HG02759 (cell line): ENCODE measurements around the gene MS4A2.
"Not testable (repeated sequence)": the region's sequence is repeated elsewhere in the genome, so short reads cannot be mapped to it uniquely, and the experiment has no call there.

Source experiments
- ATAC-seq: cut with Tn5 transposase; IDR thresholded peaks from one replicate; pipeline ENCODE4 v1.9.1; 2021; ENCODE audit warnings: mild to moderate bottlenecking, moderate library complexity; ENCODE audit not compliant: unreplicated experiment

The MS4A2 gene

DNA sequence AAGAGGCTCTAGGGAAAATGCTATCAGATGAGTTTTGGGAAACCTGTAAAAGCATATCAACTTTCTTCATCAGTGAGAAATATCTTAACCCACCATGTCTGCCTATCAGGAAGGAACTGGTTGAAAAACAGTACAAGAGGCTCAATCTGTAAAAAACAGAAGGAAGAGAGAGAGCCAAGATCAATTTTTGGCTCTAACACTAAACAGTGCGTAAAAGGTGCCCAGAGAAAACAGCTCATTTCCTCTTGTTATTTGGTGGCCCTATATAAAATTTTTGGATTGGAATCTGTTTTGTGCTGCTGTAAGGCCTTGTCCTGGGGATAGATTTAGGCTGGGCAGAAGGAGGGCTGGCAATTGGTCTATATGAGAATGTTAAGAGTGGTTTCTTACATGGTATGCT is 12.1 kb downstream of the MS4A2 start:
- no peak for ATAC-seq

DNA sequence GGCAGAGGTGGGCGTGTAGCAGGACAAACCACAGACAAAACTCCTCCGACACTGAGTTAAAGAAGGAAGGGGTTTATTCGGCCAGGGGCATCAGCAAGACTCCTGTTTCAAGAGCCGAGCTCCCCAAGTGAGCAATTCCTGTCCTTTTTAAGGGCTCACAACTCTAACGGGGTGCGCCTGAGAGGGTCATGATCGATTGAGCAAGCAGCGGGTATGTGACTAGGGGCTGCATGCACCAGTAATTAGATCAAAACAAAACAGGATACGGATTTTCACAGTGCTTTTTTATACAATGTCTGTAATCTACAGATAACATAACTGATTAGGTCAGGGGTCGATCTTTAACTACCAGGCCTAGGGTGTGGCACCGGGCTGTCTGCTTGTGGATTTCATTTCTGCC is 12.9 kb downstream of the MS4A2 start:
- not testable (repeated sequence) for ATAC-seq

DNA sequence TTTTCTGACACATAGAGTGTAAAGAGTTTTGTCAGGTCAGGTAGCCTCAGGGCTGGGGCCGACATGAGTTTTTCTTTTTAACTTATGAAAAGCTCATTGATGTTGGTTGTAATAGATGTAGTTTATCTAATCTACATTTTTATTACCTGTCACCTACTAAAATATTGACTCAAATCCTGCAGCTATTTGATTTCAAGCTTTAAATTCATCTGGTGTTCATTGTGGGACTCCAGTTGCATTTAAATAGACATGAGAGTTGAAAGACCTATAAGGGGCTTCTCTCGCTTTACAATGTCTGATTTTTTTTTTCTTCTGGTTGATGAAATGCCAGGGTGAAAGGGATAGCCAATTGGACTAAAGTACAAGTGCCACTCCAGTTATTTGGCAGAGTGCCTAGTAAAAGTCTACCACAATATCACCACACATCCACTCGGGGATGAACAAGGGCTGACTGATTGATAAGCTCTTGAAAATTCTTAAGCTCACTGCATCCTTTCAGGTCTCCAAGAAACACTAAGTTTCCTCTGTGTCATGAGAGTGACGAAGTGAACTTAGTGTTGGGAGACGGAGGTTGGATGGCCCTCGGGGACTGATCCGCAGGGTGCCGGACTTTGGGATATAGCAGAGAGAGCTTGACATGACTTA is 16.1 kb downstream of the MS4A2 start:
- not testable (repeated sequence) for ATAC-seq

DNA sequence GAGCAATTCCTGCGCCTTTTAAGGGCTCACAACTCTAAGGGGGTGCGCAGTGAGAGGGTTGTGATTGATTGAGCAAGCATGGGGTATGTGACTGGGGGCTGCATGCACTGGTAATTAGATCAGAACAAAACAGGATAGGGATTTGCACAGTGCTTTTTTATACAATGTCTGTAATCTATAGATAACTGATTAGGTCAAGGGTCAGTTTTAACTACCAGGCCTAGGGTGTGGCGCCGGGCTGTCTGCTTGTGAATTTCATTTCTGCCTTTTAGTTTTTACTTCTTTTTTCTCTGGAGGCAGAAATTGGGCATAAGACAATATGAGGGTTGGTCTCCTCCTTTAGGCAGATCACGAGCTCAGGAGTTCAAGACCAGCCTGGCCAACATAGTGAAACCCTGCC is 20.2 kb downstream of the MS4A2 start:
- not testable (repeated sequence) for ATAC-seq

DNA sequence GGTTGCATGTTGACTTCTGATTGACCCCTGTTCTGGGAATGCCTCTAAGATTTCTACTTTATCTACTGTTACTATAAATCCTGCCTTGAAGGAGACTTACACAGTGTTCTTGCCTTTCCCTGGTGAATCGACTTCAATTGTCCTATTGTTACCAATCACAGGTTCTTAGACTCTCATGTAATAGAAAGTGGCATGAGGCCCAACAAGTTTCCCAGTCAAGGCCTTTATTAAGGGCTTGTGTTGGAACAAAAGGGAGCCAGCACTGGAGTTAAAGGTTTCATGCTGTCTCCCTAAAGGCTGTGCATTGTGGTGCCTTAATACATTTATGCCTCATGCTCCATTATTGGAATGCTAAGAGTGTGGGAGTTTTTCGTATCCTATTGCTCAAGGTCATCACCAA is 23.3 kb downstream of the MS4A2 start:
- ATAC-seq = no peak

DNA sequence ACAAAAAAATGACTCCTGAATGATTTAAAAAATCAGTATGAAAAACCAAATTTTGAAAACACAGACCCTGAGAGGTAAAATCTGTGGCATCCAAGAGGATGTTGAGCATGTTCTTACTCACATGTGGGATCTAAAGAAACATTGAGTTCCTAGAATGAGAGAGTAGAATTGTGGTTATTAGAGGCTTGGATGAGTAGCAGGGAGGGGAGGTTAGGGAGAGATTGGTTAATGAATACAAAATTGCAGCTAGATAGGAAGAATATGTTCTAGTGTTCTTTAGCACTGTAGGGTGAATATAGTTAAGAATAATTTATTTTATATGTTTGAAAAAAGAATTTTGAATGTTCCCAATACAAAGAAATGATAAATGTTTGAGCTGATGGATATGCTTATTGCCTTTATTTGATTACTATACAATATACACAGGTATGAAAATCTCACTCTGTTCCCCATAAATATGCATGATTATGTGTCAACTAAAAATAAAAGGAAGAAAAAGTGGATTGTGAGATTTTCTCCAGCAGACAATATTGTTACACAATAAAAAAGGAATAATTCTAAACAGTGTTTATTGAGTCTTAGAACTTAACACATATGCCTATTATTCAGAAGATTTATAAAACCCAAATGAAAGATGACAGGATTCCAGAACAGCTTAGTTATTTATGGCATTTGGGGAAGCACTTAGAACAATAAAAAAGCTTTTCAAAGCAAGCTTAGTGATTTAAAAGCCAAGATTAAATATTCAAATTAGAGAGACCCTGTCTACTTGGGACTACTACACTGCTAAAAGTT is 28.7 kb downstream of the MS4A2 start:
- no peak for ATAC-seq

DNA sequence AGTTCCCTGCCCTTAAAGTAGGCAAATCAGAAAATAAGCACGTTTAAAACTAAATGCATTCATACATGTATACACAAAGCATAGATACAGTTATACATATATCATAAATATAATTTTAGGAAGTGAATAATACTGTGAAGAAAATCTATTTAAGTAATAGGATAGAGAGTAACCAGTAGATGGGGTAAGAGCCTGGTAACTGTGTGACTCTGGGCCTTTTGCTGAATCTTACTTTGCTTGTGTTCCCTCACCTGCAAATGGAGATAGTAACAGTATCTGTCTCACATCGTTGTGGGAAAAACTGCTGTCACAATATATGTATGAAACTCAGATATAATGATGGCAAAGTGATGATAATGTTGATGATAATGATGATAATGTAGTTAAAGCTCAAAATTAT is 29.9 kb downstream of the MS4A2 start:
- no peak for ATAC-seq

DNA sequence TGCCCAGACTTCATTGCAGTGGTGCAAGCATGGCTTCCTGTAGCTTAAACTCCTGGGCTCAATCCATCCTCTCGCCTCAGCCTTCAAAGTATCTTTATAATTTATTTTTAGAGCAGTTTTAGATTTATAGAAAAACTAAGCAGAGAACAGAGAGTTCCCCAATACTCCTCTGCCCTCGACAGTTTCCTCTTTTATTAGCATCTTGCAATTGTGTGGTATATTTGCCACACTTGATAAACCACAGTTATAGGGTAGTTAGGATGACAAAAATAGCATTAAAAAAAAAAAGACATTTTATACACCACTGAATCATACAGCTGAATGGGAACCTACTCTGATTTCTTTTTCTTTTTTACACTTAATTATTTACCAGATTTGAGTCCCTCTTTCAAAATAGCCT is 31.2 kb downstream of the MS4A2 start:
- no peak for ATAC-seq

DNA sequence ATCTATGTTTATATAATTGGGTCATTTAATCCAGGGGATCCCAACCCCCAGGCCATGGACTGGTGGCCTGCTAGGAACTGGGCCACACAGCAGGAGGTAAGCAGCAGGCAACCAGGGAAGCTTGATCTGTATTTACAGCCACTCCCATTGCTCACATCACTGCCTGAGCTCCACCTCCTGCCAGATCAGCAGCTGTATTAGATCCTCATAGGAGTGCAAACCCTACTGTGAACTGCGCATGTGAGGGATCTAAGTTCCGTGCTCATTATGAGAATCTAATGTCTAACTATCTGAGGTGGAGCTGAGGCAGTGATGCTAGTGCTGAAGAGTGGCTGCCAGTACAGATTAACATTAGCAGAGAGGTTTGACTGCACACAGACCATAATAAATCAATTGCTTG is 32.8 kb downstream of the MS4A2 start:
- no peak for ATAC-seq

DNA sequence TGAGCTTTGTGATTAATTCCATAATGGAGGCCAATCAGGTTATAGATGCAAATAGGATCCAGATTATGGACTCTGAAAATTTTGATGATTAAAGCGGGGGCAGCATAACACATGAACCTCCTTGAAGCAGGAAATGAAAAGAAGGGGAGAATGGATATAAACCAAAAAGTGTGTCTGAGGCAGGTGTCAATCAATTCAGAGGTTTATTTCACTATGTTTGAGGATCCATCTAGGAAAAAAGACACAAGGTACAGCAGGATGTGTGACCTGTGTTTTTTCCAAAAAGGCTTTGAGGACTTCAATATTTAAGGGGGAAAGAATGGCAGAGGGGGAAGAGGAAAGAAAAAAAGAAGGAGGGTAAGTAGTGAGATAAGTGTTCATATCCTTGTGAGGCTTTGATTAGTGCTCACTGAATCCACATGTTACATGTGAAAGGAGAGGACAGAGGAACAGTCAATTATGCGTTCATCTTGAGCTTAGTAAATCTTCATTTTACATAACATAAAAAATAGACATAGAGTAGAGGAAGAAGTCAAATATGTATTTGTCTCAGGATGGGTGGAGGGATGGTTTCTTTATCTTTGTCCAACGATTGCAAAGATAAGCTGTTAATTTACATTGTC is 34.1 kb downstream of the MS4A2 start:
- no peak for ATAC-seq

DNA sequence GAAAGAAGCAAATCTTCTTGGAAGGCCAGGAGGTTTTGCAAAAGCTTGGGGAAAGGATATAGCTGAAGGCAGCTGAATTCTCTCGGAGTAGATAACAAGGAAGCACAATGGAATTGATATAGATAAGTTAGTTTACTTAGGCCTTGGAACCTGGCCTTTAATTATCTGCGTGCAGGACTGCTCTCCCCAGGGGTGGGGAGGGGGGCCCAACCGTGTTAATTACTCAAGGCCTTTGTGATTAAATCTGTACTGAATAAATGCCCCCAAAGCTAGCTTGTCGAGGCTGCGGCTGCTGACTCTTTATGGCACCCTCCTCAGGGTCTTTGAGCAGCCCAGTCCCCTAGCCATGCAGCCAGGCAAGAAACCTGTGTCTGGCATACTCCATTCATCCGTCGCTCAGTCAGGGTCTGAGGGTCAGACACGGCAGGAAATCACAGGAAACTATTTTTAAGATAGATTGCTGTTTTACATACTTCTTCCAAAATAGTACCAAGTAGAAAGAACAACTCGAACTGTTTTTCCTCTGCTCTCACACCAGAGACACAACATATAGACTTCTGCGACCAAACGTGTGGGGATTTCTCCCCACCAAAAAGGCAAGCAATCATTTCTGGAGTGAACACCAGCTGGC is 36.5 kb downstream of the MS4A2 start:
- ATAC-seq = no peak

DNA sequence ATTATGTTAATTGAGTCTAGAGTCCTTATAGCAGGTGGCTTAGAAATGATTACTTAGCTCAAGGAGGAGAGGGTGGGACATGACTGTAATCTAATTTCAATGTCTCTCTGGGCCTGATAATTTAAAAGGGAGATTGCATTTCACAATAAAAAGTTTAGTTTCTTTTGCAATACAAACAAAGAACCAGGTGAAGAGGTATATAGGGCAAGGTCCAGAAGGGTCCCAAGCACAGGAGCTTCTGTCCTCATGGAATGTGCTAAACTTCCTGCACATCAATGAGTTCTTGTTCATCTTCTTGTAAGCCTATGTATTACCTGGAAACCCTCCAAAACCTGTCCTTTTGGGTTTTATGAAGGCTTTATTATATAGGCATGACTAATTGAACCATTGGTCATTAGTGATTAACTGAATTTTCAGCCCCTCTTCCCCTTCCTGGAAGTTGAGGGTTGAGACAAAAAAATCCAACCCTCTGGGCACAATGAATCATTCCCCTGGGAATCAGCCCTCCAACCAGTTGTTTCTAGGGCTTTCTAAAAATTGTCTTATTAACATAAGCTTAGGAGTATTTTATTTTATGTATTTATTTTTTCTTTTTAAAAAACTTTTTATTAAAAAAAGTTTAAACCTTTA is 37.6 kb downstream of the MS4A2 start:
- ATAC-seq = no peak

DNA sequence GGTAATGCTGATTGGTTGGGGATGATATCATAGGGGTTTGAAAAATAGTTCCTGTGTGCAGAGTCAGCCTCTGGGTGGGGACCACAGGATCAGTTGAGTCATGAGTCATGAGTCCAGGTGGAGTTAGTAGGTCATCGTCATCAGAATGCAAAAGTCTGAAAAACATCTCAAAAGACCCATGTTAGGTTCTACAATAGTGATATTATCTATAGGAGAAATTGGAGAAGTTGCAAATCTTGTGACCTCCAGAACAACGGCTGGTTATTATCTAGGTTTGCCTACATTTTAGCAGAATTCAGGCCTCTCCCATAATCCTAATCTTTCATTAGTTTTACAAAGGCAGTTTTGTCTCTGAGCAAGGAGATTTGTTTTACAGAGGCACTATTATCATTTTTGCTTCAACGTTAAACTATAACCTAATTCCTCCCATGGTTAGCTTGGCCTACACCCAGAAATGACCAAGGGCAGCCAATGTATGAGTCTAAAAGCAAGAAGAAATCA is 38.9 kb downstream of the MS4A2 start:
- no peak for ATAC-seq

DNA sequence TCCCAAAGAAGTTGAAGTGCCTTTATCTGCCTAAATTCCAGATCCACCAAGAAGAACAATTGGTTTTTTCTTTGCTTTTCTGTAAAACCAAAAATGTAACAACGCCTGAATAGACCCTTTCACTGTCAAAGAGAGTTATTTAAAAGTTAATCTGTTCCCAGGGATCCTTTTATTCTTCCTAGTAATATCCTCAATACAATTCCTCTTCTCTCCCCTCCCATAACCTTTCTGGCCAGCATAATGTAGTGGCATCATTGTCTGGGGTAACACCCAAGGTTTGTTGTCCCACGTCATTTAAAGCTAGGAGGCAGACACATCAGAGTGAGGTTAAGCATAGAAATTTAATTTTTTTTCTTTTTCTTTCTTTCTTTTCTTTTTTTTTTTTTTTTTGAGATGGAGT is 39.9 kb downstream of the MS4A2 start:
- ATAC-seq = no peak

DNA sequence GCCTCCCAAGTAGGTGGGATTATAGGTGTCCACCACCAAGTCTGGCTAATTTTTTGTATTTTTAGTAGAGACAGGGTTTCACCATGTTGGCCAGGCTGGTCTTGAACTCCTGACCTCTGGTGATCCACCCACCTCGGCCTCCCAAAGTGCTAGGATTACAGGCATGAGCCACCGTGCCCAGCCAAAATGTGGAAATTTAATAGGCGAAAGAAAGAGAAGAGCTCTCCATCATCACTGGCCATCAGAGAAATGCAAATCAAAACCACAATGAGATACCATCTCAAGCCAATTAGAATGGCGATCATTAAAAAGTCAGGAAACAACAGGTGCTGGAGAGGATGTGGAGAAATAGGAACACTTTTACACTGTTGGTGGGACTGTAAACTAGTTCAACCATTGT is 40.4 kb downstream of the MS4A2 start:
- ATAC-seq = not testable (repeated sequence)

DNA sequence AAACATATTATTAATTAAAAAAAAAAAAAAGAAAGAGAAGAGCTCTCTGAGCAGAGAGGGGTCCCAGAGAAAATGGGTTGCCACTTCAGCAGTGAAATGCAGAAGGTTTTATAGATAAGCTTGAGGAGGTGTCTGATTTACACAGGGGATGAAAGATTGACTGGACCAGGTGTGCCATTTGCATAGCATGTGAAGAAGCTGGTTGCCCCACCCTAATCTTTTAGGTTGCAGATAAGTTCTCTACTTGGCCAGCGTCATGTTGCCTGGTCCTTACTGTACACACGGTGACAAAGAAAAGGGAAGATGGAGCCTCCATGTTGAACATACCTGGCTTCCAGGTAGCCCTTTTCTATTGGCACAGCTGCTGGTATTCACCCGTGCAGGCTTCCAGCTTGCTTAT is 41.4 kb downstream of the MS4A2 start:
- ATAC-seq = no peak

DNA sequence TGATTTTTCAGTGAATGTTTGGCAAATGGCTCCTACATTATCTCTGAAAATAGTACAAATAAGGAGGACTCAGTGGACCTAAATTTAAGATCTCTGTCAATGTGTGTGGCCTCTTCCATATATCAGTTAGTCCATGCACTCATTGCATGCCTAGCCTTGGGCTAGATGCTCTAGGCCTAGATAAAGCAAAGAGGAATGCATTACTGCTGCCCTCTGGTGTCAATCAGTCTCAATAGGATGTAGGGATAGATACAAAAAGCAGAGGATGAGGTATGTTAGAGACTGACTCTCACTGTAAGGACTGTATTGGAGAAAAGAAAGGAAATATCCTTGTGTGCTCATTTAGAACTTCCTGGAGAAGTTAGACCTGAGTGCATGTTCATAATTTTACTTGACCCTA is 42.0 kb downstream of the MS4A2 start:
- no peak for ATAC-seq

DNA sequence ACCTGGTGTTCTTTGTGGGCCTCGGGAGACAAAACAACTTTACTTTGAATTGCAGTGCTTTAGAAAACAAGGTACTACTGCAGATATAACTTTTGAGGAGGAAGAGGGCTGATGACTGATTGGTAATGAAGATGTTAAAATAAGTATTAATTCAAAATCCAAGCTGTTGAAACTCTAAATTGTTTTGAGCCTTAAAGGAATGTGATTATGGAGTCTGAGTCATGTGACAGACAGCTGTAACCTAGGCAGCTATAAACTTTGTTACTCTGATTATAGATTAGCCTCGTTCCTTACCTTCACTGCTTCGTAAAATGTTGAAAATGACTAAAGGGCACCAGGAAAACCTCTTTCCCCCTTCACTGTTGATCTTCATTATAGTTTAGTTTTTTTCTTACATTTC is 43.4 kb downstream of the MS4A2 start:
- no peak for ATAC-seq

DNA sequence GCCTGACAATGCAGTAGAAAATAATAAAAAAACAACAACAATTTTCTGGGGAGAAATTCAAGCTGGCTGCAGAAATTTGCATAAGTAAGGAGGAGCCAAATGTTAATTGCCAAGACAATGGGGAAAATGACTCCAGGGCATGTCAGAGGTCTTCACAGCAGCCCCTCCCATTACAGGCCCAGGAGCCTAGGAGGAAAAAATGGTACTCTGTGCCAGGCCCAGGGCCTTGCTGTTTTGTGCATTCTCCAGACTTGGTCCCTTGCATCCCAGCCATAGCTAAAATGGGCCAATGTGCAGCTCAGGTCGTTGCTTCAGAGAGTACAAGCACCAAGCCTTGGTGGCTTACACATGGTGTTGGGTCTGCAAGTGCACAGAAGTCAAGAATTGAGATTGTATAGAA is 45.5 kb downstream of the MS4A2 start:
- no peak for ATAC-seq

DNA sequence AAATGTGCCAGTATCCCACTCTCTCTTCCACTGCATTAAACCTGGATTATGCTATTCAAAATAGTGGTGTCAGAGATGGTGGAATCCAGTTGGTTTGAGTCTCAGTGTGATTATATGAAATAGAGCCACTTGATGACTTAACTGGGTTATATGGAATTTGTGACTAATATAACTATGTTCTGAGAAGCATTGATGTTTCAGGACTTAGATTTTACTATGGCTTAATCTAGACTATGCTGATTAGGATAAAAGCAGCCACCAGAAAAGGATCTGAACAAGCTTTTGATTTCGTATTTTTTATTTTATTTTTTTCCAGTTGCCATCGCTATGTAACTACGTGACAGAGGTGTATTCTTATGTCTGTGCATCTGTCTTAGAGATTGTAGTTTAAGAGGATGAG is 55.3 kb downstream of the MS4A2 start:
- ATAC-seq = no peak

DNA sequence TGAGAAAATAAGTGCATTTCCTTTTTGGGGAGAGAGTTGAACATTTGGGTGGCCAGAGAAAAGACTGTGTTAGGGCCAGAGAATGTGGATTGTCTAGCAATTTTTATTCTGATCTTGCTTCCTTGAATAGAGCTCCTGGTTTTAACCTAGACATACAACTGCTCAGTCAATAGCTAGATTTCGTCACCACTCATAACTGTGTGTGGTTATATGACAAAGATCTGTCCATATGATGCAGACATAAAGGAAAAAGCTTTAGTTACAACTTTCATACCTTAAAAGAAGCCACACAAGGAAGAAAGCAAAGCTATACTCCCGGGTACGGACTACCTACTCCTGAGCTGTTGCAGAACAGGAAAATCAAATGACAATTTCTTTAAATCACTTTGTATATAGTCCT is 57.2 kb downstream of the MS4A2 start:
- ATAC-seq = no peak
